ENCODE data around the gene ALDH7A1. TPM values are rescaled to one million over a fixed set of nuclear protein-coding genes. Genes with fewer than 3 reads are reported as not detected.

The ALDH7A1 gene
- total RNA-seq, 1 experiment from 2014 or later: 148 TPM

- H3K79me1 ChIP-seq (ENCODE audit: insufficient read depth, low read depth, low read length, poor library complexity, severe bottlenecking): no peaks in the 10 kb centered on the region
- no peaks in the 10 kb centered on the region for H3K4me1 ChIP-seq (ENCODE audit: insufficient read depth, low read length)
- no peak overlapping the region for H2BK12ac ChIP-seq (ENCODE audit: insufficient read length, low read depth, low read length)
- H3K14ac ChIP-seq (ENCODE audit: insufficient read depth, low read length): no peak overlapping the region
- no peak overlapping the region for H3K4me2 ChIP-seq (ENCODE audit: insufficient read depth, insufficient read length, low read length)
- H3K27ac ChIP-seq (ENCODE audit: insufficient read length, low read depth, low read length): no peak overlapping the region
- H3K27ac Mint-ChIP-seq: peak overlapping the region; percentile 40 to 92 (median 41); a peak in 4 of 7 replicates
- peak; percentile 52 for DNase-seq
- H3K4me1 Mint-ChIP-seq: peaks cover 25 to 41% of the 10 kb centered on the region in 2 experiments
- H2BK120ac ChIP-seq (ENCODE audit: low read depth, low read length, poor library complexity, severe bottlenecking): no peak overlapping the region
- H4K8ac ChIP-seq (replicated peaks; ENCODE audit: insufficient read length, low read depth, low read length): no peak overlapping the region
- peak overlapping the region in 1 of 2 experiments; percentile 30; a peak in 1 of 5 replicates for H3K4me3 Mint-ChIP-seq
- no peak overlapping the region for H2AFZ ChIP-seq (ENCODE audit: low read length)
- no peak overlapping the region for H3K23ac ChIP-seq (ENCODE audit: insufficient read length, low read depth, low read length)
- H3K27me3 ChIP-seq (ENCODE audit: insufficient read depth, low read length): no peaks in the 10 kb centered on the region
- H2BK20ac ChIP-seq (ENCODE audit: low read depth, low read length, poor library complexity, severe bottlenecking): no peak overlapping the region
- no peak overlapping the region for H3T11ph ChIP-seq (ENCODE audit: low read length)
- no peaks in the 10 kb centered on the region; the same call in 1 of the 2 replicates for H3K27me3 Mint-ChIP-seq (ENCODE audit: low read depth)
- H2BK5ac ChIP-seq (ENCODE audit: insufficient read length, low read length): no peak overlapping the region
- no peak overlapping the region for H2AK5ac ChIP-seq (ENCODE audit: insufficient read length, low read length)
- H2BK15ac ChIP-seq (ENCODE audit: low read depth, low read length): no peak overlapping the region
- no peaks in the 10 kb centered on the region for H3K9me3 ChIP-seq (ENCODE audit: control insufficient read depth, low read depth, low read length)
- no peak overlapping the region for H4K5ac ChIP-seq (ENCODE audit: insufficient read length, low read depth, low read length)
- H4K91ac ChIP-seq (ENCODE audit: insufficient read length, low read depth, low read length): no peak overlapping the region
- H3K56ac ChIP-seq (ENCODE audit: insufficient read length, low read depth, low read length): no peak overlapping the region
- no peak overlapping the region for H3K18ac ChIP-seq (ENCODE audit: insufficient read length, low read depth, low read length)
- no peaks in the 10 kb centered on the region for H3K23me2 ChIP-seq (ENCODE audit: insufficient read length, low read depth, low read length, poor library complexity, severe bottlenecking)
- TF ChIP-seq, protein P1, sequence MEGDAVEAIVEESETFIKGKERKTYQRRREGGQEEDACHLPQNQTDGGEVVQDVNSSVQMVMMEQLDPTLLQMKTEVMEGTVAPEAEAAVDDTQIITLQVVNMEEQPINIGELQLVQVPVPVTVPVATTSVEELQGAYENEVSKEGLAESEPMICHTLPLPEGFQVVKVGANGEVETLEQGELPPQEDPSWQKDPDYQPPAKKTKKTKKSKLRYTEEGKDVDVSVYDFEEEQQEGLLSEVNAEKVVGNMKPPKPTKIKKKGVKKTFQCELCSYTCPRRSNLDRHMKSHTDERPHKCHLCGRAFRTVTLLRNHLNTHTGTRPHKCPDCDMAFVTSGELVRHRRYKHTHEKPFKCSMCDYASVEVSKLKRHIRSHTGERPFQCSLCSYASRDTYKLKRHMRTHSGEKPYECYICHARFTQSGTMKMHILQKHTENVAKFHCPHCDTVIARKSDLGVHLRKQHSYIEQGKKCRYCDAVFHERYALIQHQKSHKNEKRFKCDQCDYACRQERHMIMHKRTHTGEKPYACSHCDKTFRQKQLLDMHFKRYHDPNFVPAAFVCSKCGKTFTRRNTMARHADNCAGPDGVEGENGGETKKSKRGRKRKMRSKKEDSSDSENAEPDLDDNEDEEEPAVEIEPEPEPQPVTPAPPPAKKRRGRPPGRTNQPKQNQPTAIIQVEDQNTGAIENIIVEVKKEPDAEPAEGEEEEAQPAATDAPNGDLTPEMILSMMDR (conservative IDR thresholded peaks at IDR 0.05): peak; percentile 50
- H3K9ac ChIP-seq (ENCODE audit: extremely low read depth, insufficient read length, low read length): no peak overlapping the region
- no peaks in the 10 kb centered on the region for H3K79me2 ChIP-seq (ENCODE audit: insufficient read depth, low read length)
- WGBS (ENCODE audit: extremely low coverage, insufficient read length, low lambda C conversion rate): no CpG with 5 or more reads among the region's 12 CpGs
- H3K9me3 Mint-ChIP-seq: no peaks in the 10 kb centered on the region
- H3K36me3 Mint-ChIP-seq (ENCODE audit: insufficient read depth in 1 of 3, low read depth in 3 of 3): peaks cover 14 to 56% (median 49%) of the 10 kb centered on the region in 3 experiments
- no peaks in the 10 kb centered on the region for H4K20me1 ChIP-seq (ENCODE audit: control insufficient read depth, insufficient read depth, insufficient read length)
- no peak overlapping the region for H3K4ac ChIP-seq (ENCODE audit: low read depth, low read length)
Measured at GRCh38 chr5:126490167-126490940, 104.7 kb downstream of the ALDH7A1 start.
